ENCODE measurements around the gene AP3M1. TPM values are rescaled to one million over a fixed set of nuclear protein-coding genes. Genes with fewer than 3 reads are reported as not detected.

Gene AP3M1
- total RNA-seq, 4 donors from 2014 or later = 13.8 to 37.8 (median 28.4) TPM

- Histone ChIP-seq H3K9me3 (no peaks in the 10 kb centered on the region), H3K4me3 (no peak overlapping the region), H3K36me3 (no peaks in the 10 kb centered on the region), H3K27me3 (no peaks in the 10 kb centered on the region), H3K27ac (no peak overlapping the region), H3K4me1 (no peaks in the 10 kb centered on the region)
- TF ChIP-seq CTCF (IDR thresholded peaks at IDR 0.05) (no peak), POLR2A (IDR thresholded peaks at IDR 0.05) (no peak)
- intact Hi-C loops (cut with DNase I; ENCODE audit: low total_unique reads) = no loop called here
- no peak for DNase-seq
Observed at GRCh38 chr10:74099420-74099819, 51.2 kb downstream of the AP3M1 start.

GRCh38 chr10:74097776-74098175 is 52.9 kb downstream of the AP3M1 start:
- no peaks in the 10 kb centered on the region for H3K9me3 ChIP-seq
- no peak for DNase-seq
- intact Hi-C loops (cut with DNase I; ENCODE audit: low total_unique reads) = no loop called here

GRCh38 chr10:74096777-74097176 is 53.9 kb downstream of the AP3M1 start:
- TF ChIP-seq CTCF (IDR thresholded peaks at IDR 0.05) (no peak), POLR2A (IDR thresholded peaks at IDR 0.05) (no peak)
- Histone ChIP-seq H3K4me1 (no peaks in the 10 kb centered on the region), H3K27me3 (no peaks in the 10 kb centered on the region), H3K36me3 (no peaks in the 10 kb centered on the region), H3K4me3 (no peak overlapping the region), H3K27ac (no peak overlapping the region), H3K9me3 (no peaks in the 10 kb centered on the region)
- intact Hi-C loops (cut with DNase I; ENCODE audit: low total_unique reads) = no loop called here
- DNase-seq = no peak

More at GRCh38 chr10:74097776-74098175, 52.9 kb downstream of the AP3M1 start:
- no peaks in the 10 kb centered on the region for H3K36me3 ChIP-seq
- TF ChIP-seq POLR2A (IDR thresholded peaks at IDR 0.05) = no peak
- no peak for TF ChIP-seq CTCF (IDR thresholded peaks at IDR 0.05)
- no peak overlapping the region for H3K4me3 ChIP-seq
- no peak overlapping the region for H3K27ac ChIP-seq
- H3K27me3 ChIP-seq = no peaks in the 10 kb centered on the region
- no peaks in the 10 kb centered on the region for H3K4me1 ChIP-seq

DNA sequence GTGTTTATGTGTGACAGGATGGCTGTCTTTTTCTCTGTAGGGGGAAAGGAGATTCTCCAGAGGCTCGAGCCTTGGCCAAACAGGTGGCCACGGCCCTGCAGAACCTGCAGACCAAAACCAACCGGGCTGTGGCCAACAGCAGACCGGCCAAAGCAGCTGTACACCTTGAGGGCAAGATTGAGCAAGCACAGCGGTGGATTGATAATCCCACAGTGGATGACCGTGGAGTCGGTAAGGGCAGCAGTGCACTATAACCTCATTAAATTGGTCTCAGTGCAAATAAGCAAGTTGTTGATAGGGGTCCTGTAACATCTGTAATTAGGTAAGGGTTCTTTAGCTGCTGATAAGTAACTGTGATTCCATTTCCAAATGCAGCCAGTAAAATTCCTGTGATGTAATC is 56.4 kb downstream of the AP3M1 start:
- H3K36me3 ChIP-seq = no peaks in the 10 kb centered on the region

More for the DNA sequence above, 56.4 kb downstream of the AP3M1 start:
- TF ChIP-seq CTCF (IDR thresholded peaks at IDR 0.05) (no peak), POLR2A (IDR thresholded peaks at IDR 0.05) (no peak)
- H3K27me3 ChIP-seq = no peaks in the 10 kb centered on the region
- intact Hi-C loops (cut with DNase I; ENCODE audit: low total_unique reads) = no loop called here
- H3K27ac ChIP-seq = no peak overlapping the region
- no peaks in the 10 kb centered on the region for H3K4me1 ChIP-seq
- no peaks in the 10 kb centered on the region for H3K9me3 ChIP-seq
- H3K4me3 ChIP-seq = no peak overlapping the region
- no peak for DNase-seq
